DMS53 (cell line): ENCODE results near the gene CGN.

Source experiments
- DNase-seq: peaks from one replicate; lab custom pipeline; 2025; lab: John Stamatoyannopoulos, UW

Gene CGN

DNA sequence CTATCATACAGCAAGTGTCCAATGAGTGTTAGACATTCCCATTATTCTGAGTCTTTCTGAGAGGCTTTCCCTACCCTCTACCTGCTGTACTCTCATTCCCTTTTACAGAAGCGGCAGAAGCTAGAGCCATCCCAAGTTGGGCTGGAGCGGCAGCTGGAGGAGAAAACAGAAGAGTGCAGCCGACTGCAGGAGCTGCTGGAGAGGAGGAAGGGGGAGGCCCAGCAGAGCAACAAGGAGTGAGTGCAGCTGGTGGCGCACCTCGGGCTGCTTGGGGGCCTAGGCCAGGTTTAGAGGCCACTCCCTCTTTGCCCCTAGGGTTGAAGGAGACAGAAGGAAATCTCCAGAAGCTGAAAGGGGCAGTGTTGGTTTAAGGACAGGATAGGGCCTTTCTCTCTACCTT is 12.1 kb downstream of the CGN start:
- DNase-seq = no peak

DNA sequence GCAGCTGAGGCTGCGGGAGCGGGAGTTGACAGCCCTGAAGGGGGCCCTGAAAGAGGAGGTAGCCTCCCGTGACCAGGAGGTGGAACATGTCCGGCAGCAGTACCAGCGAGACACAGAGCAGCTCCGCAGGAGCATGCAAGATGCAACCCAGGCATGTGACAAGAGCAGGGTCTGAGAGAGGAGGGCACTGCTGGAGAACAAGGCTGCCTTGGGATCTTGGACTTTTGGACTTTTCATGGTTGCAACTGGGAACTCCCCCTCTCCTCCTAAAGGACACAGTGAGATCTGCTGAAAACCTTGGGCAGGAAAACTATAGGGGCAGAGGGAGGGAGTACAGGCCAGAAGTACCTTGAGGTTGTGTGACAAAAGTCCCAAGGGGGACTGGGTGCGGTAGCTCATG is 13.5 kb downstream of the CGN start:
- no peak for DNase-seq

DNA sequence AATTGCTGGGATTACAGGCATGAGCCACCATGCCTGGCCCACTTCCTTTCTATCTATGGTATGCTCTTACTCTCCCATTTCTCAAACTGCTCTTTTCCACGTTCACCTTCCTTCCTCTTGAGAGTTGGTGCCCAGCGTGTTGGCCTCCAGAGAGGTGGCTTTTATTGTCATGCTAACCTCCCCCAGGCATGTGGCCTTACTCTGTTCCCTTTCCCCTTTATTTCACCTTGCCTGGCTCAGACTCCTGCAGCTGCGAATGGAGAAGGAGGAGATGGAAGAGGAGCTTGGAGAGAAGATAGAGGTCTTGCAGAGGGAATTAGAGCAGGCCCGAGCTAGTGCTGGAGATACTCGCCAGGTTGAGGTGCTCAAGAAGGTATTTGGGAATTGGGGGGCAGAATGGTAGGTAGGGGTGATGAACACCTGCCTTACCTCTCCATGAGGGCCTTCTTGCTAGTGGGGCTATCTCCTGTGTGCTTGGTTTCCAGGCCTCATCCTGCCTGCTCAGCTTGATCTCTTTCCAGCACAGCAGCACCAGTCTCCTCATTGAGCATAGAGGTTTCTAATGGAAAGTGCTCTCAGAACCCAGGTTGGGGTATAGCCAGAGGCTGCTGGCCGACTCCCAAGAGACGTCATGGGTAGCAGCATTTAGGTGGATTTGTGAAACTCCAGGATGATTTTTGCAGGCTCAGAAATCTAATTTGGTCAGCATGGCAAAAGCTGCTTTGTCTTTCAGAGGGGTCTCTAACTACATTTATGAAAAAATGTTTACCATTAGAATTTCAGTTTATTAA is 15.7 kb downstream of the CGN start:
- no peak for DNase-seq

DNA sequence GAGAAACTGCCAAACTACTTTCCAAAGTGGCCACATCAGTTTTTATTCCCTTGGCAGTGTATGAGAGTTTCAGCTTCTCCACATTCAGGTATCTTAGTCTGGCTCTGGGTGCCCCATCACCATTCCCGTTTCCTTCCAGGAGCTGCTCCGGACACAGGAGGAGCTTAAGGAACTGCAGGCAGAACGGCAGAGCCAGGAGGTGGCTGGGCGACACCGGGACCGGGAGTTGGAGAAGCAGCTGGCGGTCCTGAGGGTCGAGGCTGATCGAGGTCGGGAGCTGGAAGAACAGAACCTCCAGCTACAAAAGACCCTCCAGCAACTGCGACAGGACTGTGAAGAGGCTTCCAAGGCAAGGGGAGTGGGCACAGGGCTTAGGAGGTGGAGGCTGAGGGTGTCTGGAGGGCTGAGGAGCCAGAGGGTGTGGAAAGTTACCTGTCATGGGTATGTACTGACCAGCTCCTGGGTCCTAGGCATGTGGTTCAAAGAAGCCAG is 18.1 kb downstream of the CGN start:
- no peak for DNase-seq

DNA sequence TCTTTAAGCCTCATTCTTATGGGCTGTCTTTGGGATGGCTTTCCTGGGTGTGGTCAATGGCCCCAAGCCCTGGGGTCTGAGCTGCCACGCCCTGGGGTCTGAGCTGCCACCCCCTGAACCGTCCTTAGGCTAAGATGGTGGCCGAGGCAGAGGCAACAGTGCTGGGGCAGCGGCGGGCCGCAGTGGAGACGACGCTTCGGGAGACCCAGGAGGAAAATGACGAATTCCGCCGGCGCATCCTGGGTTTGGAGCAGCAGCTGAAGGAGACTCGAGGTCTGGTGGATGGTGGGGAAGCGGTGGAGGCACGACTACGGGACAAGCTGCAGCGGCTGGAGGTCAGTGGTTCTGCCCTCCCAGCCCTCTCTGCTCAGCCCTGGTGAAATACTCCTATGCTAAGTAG is 18.6 kb downstream of the CGN start:
- DNase-seq = no peak

- no peak for DNase-seq
Observed at GRCh38 chr1:151530461-151530860, 19.3 kb downstream of the CGN start.

DNA sequence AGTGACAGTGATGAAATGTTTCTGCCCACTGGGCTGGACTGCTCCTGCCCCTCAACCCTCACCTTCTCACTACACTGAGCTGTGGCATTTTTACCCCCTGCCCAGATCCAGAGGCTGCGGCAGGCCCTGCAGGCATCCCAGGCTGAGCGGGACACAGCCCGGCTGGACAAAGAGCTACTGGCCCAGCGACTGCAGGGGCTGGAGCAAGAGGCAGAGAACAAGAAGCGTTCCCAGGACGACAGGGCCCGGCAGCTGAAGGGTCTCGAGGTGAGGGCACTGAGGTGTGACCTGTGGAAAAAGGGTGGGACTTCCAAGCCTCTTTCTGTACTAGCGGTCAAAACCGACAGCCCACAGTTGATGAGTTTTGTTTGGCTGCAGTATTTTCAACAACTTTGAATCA is 22.7 kb downstream of the CGN start:
- DNase-seq = no peak

- DNase-seq = peak; percentile 82
Observed at GRCh38 chr1:151534662-151535278, 23.6 kb downstream of the CGN start.

GRCh38 chr1:151535326-151536271 is 24.4 kb downstream of the CGN start:
- no peak for DNase-seq

GRCh38 chr1:151536499-151536898 is 25.3 kb downstream of the CGN start:
- DNase-seq = no peak

GRCh38 chr1:151537112-151537511 is 25.9 kb downstream of the CGN start:
- DNase-seq = no peak

GRCh38 chr1:151539321-151540020 is 28.3 kb downstream of the CGN start:
- peak; percentile 100 for DNase-seq

- peak; percentile 98 for DNase-seq
Observed at GRCh38 chr1:151540021-151540981, 29.1 kb downstream of the CGN start, which contains the start of gene TUFT1. Gene TUFT1, plus strand, starts transcription at chr1:151540309. Its CDS starts 58 bp downstream, at chr1:151540367.

GRCh38 chr1:151540982-151541377 is 29.8 kb downstream of the CGN start:
- peak; percentile 60 for DNase-seq

DNA sequence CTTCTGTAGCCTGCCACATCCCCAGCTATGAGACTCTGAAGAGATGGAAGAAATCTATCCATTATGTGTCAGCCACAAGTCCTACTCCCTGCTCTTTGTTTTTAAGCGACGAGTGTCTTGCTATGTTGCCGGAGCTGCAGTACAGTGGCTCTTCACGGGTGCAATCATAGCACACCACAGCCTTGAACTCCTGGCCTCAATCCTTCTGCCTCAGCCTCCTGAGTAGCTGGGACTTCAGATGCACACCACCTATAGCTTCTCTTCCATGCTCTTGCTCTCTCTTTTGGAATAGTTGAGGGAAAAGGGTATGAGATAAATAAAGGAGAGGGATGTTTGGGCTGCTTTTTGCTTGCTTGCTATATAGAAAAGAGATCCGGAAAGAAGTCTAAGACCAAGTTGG is 30.6 kb downstream of the CGN start:
- DNase-seq = no peak

- no peak for DNase-seq
Observed at GRCh38 chr1:151542710-151543129, 31.5 kb downstream of the CGN start.

- peak; percentile 39 for DNase-seq
Observed at GRCh38 chr1:151545542-151545941, 34.4 kb downstream of the CGN start.

GRCh38 chr1:151546011-151546925 is 35.1 kb downstream of the CGN start:
- no peak for DNase-seq

DNA sequence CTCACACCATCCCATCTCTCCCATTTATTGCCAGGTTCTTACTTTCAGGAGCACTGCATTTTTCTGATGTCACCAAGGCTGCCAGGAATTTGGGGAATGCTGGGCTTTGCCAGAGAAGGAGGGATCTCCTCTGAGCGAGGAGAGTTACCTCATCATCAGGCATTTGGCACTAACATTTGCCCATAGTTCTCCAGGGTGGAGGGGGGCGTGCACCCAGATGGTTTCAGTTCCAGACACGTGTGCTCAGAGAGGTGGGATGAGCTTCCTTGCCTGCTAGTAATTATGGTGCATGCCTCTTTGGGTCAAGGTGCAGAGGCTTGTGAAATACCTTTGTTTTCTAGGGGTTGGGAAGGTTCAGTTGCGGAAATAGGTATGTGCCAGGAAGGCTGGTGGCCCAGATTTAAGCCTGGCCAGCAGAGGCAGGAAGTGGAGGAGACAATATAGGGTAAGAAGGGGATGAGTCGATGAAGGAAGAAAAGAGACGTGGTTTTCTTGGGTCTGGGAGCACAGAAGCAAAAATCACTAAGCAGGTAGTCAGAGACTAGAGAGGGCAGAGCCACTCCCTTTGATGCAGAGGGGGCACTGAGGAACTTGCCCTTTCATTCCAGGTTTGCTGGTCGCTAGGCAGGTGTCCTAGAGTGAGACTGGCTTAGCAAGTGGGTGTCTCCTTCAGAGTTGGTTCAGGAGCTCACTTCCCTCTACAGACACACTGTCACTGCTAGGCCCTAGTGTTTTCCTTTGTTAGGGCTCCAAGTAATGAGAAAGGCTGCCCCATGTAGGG is 36.1 kb downstream of the CGN start:
- DNase-seq = peak; percentile 38
